ENCODE measurements around the gene ADAM23.

ADAM23 gene

DNA sequence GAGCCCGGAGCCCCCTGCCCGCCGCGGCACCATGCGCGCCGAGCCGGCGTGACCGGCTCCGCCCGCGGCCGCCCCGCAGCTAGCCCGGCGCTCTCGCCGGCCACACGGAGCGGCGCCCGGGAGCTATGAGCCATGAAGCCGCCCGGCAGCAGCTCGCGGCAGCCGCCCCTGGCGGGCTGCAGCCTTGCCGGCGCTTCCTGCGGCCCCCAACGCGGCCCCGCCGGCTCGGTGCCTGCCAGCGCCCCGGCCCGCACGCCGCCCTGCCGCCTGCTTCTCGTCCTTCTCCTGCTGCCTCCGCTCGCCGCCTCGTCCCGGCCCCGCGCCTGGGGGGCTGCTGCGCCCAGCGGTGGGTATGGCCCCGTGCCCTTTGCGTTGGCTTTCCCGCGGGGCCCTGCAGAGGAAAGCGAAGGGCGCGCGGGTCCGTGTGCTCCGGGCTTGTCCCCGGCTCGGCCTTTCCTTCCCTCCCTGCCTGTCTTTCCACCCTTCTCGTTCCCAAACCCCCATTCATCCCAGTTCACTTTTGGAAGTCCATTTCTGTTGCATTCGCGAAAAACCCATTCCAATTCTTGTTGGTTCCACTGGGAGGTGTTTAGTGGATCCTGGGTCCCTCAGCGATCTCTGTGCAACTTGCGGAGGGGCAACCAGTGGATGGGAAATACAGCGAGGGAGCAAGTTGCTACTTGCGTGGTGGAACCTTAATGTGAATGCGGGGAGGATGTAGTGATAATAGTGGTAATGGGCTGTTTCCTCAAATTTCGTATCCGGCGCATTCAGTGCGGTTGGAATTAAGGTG lies 599 bp downstream of the ADAM23 start:
- DNase-seq, result no peak

DNA sequence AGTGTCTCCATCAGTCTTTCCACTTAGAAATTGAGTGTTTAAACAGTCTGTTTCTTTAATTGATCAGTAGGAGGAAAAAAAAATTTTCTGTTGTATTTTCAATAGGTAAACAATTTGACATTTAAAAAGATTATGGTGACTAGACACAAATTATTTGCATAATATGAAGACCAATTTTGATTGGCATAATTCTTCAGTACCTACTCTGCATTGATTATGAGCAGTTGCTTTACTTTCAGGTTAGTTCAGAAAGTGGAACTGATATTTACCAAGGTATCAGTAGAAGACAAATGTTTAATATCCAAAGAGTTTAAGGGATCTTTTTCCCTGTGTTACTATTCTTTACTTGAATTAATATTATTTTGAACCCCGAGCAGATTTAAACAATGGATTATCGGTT lies 2.6 kb downstream of the ADAM23 start:
- DNase-seq, result no peak

GRCh38 chr2:206452242-206452641 lies 8.9 kb downstream of the ADAM23 start:
- no peak for DNase-seq

GRCh38 chr2:206452750-206453149 lies 9.4 kb downstream of the ADAM23 start:
- DNase-seq, result no peak

DNA sequence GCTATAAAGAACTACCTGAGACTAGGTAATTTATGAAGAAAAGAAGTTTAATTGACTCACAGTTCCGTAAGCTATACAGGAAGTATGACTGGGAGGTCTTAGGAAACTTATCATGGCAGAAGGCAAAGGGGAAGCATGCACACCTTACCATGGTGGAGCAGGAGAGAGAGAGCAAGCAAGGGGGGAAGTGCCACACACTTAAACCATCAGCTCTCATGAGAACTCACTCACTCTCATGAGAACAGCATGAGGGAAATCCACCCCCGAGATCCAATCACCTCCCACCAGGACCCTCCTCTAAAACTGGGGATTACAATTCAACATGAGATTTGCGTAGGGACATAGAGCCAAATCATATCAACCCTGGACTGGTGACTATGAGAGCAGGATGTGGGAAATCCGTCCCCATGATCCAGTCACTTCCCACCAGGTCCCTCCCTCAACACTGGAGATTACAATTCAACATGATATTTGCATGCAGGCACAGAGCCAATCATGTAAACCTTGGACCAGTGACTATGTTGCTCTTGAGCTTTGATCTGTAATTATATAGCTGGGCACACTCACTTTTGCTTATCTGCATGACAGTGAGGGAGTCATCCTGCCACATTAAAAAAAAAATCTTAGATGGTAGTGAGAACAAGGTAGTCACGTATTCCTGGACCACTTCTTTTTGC lies 12.9 kb downstream of the ADAM23 start:
- no peak for DNase-seq

- DNase-seq, result no peak
These were observed 13.9 kb downstream of the ADAM23 start for GRCh38 chr2:206457188-206457634.

DNA sequence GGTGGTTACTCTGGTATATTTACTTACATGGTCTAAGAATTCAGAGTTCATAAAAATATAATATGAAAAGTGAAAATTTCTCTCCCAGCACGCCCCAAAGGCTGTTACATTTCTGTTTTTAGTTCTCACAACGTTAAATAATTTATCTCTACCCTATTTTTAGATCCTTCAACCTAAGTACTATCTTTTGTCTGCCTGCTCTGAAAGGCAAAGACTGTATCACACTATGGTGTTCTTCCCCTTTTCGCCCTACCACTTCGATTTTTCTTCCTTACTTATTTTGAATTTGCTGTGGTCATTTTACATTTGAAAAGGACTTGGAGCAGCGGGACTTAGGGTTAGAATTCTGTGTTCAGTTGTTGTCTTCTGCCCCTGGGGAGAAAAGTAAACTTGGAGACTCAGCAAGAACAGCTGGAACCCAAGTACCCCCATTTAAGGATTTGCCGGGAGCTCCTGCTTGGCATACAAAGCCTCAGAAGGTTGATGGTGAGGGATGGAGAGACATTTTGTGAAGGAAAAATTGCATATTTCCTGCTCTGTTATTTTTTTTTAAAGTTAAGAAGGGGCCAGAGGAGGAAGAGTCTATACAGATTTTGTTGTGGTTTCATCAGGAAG lies 19.0 kb downstream of the ADAM23 start:
- DNase-seq, result no peak

- no peak for DNase-seq
These were observed 20.4 kb downstream of the ADAM23 start for GRCh38 chr2:206463685-206464084.

DNA sequence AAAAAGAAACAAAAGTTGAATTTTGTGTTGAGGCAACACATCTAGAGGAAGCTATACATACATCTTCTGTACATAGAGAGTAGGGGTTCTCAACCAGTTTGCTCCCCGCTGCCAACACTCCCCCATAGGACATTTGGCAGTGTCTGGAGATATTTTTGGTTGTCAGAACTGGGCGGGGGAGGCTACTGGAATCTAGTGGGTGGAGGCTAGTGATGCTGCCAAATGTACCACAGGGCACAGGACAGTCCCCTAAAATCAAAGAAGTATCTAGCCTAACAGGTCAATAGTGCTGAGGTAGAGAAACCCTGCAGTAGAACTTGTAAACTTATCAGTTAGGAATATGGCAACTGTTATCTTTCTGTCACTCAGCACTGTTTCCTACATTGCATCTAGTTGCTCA lies 21.3 kb downstream of the ADAM23 start:
- DNase-seq, result no peak

DNA sequence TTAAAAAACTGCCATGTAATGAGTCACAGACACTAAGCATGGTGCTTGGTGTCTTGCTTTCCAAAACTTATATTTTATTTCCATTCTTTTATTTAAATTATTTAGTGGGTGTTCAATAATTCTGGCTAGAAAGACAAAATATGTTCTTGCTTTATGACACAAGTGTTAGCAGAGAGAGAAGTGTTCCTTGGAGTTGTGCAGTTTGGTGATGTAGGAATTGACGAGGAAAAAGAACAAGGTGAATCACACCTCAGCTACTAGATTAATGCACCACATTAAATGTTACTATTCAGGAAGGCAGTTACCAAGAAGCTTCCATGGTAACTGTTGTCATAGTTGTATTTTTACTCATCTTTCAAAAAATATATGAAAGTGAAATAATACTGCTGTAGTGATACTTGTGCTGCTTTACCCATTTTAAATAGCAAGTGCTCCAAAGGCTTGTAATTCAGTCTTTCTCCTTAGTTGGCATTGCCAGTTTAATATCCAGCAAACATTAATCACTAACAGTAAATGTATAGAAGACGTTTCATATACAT lies 28.3 kb downstream of the ADAM23 start:
- no peak for DNase-seq

GRCh38 chr2:206472094-206472493 lies 28.8 kb downstream of the ADAM23 start:
- no peak for DNase-seq

DNA sequence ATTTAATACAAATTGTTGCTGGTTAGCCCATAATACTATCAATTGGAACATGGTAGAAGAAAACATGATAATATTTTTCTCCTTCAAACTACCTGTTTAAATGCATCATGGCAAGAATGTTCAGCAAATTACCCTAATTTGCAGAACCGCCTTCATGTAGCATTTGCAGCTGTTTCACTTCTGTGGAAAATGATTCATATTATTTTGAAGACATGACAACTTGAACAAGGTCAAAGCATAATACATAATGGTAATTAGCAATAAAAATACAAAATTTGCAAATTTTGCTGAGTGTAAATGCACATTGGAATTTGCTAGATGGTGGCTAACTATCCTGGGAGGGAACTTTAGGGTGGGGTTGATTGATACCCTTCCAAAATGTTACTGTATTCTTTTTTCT lies 30.8 kb downstream of the ADAM23 start:
- no peak for DNase-seq

DNA sequence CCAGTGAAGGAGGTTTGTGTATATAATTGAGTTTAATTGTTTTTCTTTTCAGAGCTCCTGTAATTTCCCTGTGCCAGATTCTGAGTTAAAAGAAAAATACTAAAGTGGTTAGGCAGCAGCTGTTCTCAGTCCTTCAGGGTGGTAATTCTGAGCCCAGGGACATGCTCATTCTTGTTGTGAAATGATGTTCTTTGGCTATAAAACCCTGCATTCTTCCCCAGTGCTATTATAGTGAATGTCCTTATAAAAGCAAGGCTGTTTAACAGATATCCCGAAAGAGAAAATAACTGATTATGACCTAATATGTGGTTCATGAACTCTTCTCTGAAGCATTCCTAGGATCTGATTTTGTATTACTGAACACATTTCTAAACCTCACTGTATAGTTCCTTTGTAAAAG lies 34.0 kb downstream of the ADAM23 start:
- DNase-seq, result peak; percentile 81

DNA sequence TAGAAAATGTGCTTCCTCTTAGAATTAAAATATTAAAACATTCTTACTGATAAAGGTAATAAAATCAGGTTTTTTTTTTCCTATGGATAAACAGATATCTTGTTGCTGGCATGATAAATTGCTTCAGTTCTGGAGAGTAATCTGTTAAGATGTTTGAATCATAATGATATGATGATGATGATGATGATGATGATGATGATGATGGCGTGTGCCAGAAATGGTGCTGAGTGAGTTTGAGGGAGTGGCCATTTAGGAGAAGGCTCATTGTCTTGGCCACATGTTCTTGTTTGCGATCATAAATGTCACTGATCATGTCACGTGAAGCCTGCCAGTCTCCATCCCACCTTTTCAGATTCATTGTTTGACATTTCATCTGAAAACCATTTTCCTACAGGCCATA lies 35.0 kb downstream of the ADAM23 start:
- DNase-seq, result no peak

GRCh38 chr2:206480161-206480560 lies 36.8 kb downstream of the ADAM23 start:
- no peak for DNase-seq

GRCh38 chr2:206480620-206481019 lies 37.3 kb downstream of the ADAM23 start:
- no peak for DNase-seq

DNA sequence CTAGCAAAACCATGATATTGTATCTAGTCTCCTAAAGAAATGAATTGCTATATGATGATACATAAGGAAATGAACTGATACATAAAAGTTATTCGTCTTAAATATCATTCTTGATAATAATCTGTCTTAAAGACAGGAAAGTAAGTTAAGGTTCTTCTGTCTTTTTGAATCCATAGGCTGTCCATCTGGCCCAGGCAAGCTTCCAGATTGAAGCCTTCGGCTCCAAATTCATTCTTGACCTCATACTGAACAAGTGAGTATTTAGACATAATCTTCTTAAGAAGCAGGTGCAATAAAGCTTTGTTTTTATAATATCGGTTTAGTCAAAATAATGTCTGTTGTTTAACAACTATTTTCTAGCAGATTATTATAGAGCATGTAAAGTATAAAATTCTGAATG lies 37.7 kb downstream of the ADAM23 start:
- DNase-seq, result no peak

DNA sequence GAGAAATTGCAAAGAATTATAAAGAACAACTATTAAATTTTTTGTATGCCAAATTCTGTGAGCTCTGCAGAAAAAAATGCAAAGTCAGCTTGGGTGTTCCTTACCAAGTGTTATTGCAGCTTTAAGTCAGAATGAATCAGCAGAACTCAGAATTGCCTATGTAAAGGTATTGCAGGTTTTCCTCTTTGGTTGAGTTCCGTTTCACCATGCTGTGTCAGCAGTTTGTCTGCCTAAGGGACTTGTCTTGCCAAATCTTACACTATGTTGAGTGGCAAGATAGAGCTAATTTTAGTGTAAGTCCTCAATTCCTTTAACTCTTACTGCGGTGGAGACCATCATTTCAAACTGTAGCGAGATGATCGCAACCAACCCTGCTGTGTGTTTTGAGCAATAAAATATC lies 38.8 kb downstream of the ADAM23 start:
- no peak for DNase-seq

DNA sequence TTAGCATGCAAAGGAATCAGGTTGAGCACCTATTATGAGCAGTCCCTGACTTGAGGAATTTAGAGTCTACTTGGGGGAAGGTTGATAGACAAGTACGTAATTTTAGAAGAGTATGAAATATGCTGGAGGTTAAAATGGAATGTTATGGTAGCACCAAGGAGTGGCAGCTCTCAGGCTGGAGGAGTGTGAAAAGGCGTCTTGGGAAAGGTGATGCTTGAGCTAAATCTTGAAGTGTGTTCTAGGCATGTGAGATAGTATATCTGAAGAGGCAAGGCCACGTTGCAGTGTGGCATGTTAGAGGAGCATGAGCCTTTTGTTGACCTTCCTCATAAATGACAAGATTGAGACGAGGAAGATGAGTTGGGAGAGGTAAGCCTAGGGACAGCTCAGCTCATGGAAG lies 39.3 kb downstream of the ADAM23 start:
- DNase-seq, result no peak

DNA sequence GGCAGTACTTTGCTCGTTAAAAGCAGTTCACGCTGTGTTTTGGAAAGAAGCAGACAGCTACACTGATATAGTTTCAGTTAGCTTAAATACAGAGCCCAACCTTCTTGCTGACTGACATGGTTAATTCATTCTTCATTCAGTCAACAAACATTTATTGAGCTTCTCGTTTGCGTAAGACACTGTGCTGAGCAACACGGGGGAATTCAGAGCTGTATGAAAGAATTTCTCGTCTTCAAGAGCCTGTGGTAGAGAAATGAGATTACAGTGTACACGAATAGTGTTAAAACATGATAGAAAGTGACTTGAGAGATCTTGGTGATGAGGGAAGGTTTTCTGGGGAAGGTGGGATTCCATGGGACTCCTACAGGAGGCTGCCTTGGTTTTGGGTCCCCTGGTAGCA lies 44.7 kb downstream of the ADAM23 start:
- DNase-seq, result no peak

DNA sequence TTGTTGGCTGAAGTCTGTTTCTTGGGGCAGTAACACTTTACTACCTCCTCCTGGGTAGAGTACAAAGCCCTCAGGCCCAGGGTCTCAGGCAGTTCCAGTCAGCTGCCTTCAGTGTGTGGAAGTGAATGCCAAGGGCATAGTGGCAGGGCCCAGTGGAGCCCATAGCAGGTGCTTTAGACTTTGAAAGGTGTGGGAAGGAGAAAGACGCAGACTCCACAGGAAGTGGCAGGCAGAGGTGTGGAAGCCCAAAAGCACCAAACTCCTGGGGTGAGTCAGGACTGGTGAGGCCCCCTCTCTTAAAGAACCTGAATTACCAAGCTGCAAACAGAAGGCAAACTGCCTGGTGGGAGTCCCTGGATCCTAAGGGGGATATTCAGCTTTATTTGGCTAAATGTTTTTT lies 45.3 kb downstream of the ADAM23 start:
- DNase-seq, result no peak

DNA sequence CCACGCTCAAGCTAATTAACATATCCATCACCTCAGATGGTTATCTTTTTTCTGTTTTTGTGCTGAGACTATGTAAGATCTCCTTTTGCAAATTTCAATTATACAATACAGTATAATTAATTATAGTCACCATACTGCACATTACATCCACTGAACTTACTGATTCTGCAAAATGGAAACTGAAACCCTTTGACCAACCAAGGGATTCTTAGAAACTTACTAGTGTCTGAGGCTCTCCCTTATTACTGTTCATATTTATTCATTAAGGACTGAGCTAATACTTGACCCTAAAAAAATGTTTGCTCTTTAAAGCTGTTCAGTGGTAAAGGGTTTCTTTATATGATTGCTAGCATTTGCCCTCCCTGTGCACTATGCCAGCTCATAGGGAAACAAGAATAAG lies 50.7 kb downstream of the ADAM23 start:
- no peak for DNase-seq

- DNase-seq, result no peak
These were observed 59.4 kb downstream of the ADAM23 start for GRCh38 chr2:206502729-206503128.

- DNase-seq, result no peak
These were observed 68.0 kb downstream of the ADAM23 start for GRCh38 chr2:206511283-206511682.

All from NCI-H1436 (cell line).